Measurements from ENCODE around the gene NSMF. TPM values are rescaled to one million over a fixed set of nuclear protein-coding genes. Genes with fewer than 3 reads are reported as not detected.

NSMF gene
- total and polyA plus RNA-seq, 2 of the 4 experiments (the other 2 are of a cell fraction), result 7.7 to 40.9 TPM

- ATAC-seq (ENCODE audit: low read depth) (no peak), DNase-seq (no peak)
- peaks cover 3% of the 10 kb centered on the region; the same call in 1 of the 2 replicates for H3K36me3 ChIP-seq (ENCODE audit: control insufficient read depth, insufficient read depth, low read length)
- H2BK15ac ChIP-seq (ENCODE audit: low read depth, low read length), result no peak overlapping the region
- no peak overlapping the region for H3K4me2 ChIP-seq (ENCODE audit: low read depth, low read length)
- H3K18ac ChIP-seq (ENCODE audit: low read depth, low read length), result no peak overlapping the region
- H3K79me1 ChIP-seq (ENCODE audit: low read depth in 1 of 2, low read length in 2 of 2), result peaks cover 15 to 47% of the 10 kb centered on the region in 2 experiments; a peak in 3 of 4 replicates
- H3K27ac ChIP-seq (ENCODE audit: insufficient read depth, low read length), result no peak overlapping the region
- no peaks in the 10 kb centered on the region for H3K27me3 ChIP-seq (ENCODE audit: control insufficient read depth, insufficient read depth, low read length)
- H2AK9ac ChIP-seq (replicated peaks; ENCODE audit: low read depth, low read length, poor library complexity), result no peak overlapping the region
- dilution Hi-C loops (cut with HindIII; ENCODE audit: low sequenced_read_pairs, unreplicated experiment), result no loop called here
- TF ChIP-seq POLR2A (IDR thresholded peaks at IDR 0.05; ENCODE audit: low read depth, low read length) (no peak), ELK1 (IDR thresholded peaks at IDR 0.05; ENCODE audit: borderline replicate concordance, low read depth, low read length) (no peak), SMC3 (IDR thresholded peaks at IDR 0.05; ENCODE audit: low read depth, low read length) (no peak), BHLHE40 (IDR thresholded peaks at IDR 0.05; ENCODE audit: low read depth, low read length) (no peak), MXI1 (IDR thresholded peaks at IDR 0.05; ENCODE audit: borderline replicate concordance, low read depth, low read length) (no peak), FOS (IDR thresholded peaks at IDR 0.05; ENCODE audit: low read depth, low read length) (no peak), RCOR1 (IDR thresholded peaks at IDR 0.05; ENCODE audit: insufficient replicate concordance, low read length) (no peak), CHD1 (IDR thresholded peaks at IDR 0.05; ENCODE audit: low read depth, low read length) (no peak), RAD21 (IDR thresholded peaks at IDR 0.05; ENCODE audit: low read length) (no peak), RFX5 (IDR thresholded peaks at IDR 0.05; ENCODE audit: low read depth, low read length) (no peak), USF2 (IDR thresholded peaks at IDR 0.05; ENCODE audit: low read depth, low read length) (no peak), MAFK (IDR thresholded peaks at IDR 0.05; ENCODE audit: low read depth, low read length) (no peak), NFE2L2 (IDR thresholded peaks at IDR 0.05; ENCODE audit: low read depth, low read length) (no peak), MAZ (IDR thresholded peaks at IDR 0.05; ENCODE audit: borderline replicate concordance, low read depth, low read length) (no peak), CEBPB (IDR thresholded peaks at IDR 0.05; ENCODE audit: low read depth, low read length) (no peak)
- TF ChIP-seq, protein P1, sequence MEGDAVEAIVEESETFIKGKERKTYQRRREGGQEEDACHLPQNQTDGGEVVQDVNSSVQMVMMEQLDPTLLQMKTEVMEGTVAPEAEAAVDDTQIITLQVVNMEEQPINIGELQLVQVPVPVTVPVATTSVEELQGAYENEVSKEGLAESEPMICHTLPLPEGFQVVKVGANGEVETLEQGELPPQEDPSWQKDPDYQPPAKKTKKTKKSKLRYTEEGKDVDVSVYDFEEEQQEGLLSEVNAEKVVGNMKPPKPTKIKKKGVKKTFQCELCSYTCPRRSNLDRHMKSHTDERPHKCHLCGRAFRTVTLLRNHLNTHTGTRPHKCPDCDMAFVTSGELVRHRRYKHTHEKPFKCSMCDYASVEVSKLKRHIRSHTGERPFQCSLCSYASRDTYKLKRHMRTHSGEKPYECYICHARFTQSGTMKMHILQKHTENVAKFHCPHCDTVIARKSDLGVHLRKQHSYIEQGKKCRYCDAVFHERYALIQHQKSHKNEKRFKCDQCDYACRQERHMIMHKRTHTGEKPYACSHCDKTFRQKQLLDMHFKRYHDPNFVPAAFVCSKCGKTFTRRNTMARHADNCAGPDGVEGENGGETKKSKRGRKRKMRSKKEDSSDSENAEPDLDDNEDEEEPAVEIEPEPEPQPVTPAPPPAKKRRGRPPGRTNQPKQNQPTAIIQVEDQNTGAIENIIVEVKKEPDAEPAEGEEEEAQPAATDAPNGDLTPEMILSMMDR (conservative IDR thresholded peaks at IDR 0.05; ENCODE audit: low read depth, low read length), result no peak
- no peaks in the 10 kb centered on the region for H3K9me3 ChIP-seq (ENCODE audit: control insufficient read depth, insufficient read depth, low read length)
- H3K4me3 ChIP-seq (ENCODE audit: insufficient read depth, low read depth, low read length), result no peak overlapping the region
- 100% methylated on average over 2 of the region's 5 CpGs; no CpG with 5 or more reads in 1 of the 2 experiments for WGBS, 2 experiments (ENCODE audit: extremely low coverage in 2 of 2, insufficient read length in 1 of 2)
- in situ Hi-C loops (cut with MboI; ENCODE audit: low sequenced_read_pairs), result no loop called here
- H3K4me1 ChIP-seq (ENCODE audit: control insufficient read depth, insufficient read depth, low read length), result peaks cover 24% of the 10 kb centered on the region
- H3K14ac ChIP-seq (replicated peaks; ENCODE audit: low read depth, low read length), result no peak overlapping the region
- H2BK5ac ChIP-seq (ENCODE audit: low read depth, low read length, poor library complexity, severe bottlenecking), result no peak overlapping the region
- no peak overlapping the region for H2BK20ac ChIP-seq (ENCODE audit: low read depth, low read length)
- ChIA-PET CTCF (no interaction called here), POLR2A (ENCODE audit: unreplicated experiment) (no interaction called here)
- no peak overlapping the region for H3K4ac ChIP-seq (ENCODE audit: low read depth, low read length)
- H3K9me1 ChIP-seq (ENCODE audit: insufficient read depth, low read length), result peaks cover 12% of the 10 kb centered on the region
- H3K9ac ChIP-seq (ENCODE audit: low read depth, low read length), result no peak overlapping the region
- intact Hi-C loops (cut with micrococcal nuclease), result no loop called here
- H2BK120ac ChIP-seq (ENCODE audit: low read depth, low read length), result no peak overlapping the region
- no TSS peak for BruUV-seq (replicated peaks)
- H2AK5ac ChIP-seq (ENCODE audit: low read depth, low read length), result no peak overlapping the region; the same call in 1 of the 2 replicates
- H4K91ac ChIP-seq (ENCODE audit: insufficient read depth, low read depth, low read length), result no peak overlapping the region
- H3K23ac ChIP-seq (ENCODE audit: low read depth, low read length), result no peak overlapping the region
- no peak overlapping the region for H4K8ac ChIP-seq (ENCODE audit: low read depth in 2 of 2, low read length in 2 of 2)
- no peak overlapping the region for H2AFZ ChIP-seq (replicated peaks; ENCODE audit: low read length, poor library complexity)
- H4K20me1 ChIP-seq (ENCODE audit: insufficient read depth, low read length), result no peaks in the 10 kb centered on the region
- H4K5ac ChIP-seq (ENCODE audit: low read depth, low read length), result no peak overlapping the region
- H3K56ac ChIP-seq (ENCODE audit: extremely low read depth, insufficient read depth, low read length), result no peak overlapping the region
Measured at GRCh38 chr9:137415451-137415850, 43.7 kb downstream of the NSMF start.

Measured in IMR-90 (cell line).